Chondrocyte (in vitro differentiated cells): Measurements from ENCODE around the gene SLIT2. TPM values are rescaled to one million over a fixed set of nuclear protein-coding genes. Genes with fewer than 3 reads are reported as not detected.

Experiments used
- DNase-seq: peaks from one replicate; pipeline ENCODE4 v3.0.0; 2021; ENCODE audit warnings: mixed read lengths, low spot score
- H3K27ac Mint-ChIP-seq: one replicate; pipeline ENCODE4 v1.8.0; 2021; ENCODE audit warnings: mild to moderate bottlenecking, moderate library complexity, mixed read lengths; ENCODE audit not compliant: unreplicated experiment
- H3K27me3 Mint-ChIP-seq: 2 replicates; pipeline ENCODE4 v1.8.0; 2021; ENCODE audit warnings: low read depth, mixed read lengths
- H3K36me3 Mint-ChIP-seq: 2 replicates; pipeline ENCODE4 v1.8.0; 2021; ENCODE audit warnings: low read depth, mixed read lengths
- H3K4me1 Mint-ChIP-seq: 2 replicates; pipeline ENCODE4 v1.8.0; 2021; ENCODE audit warnings: low read depth, mild to moderate bottlenecking, mixed read lengths
- H3K4me3 Mint-ChIP-seq: one replicate; pipeline ENCODE4 v1.8.0; 2021; ENCODE audit warnings: mild to moderate bottlenecking, moderate library complexity, mixed read lengths; ENCODE audit not compliant: unreplicated experiment
- H3K9me3 Mint-ChIP-seq: 2 replicates; pipeline ENCODE4 v1.8.0; 2021; ENCODE audit warnings: low read depth, mixed read lengths
- total RNA-seq: library from RNA; stranded (reverse); gene quantifications from 3 replicates; pipeline ENCODE4 v1.2.1, GENCODE V29; 2021
- TF ChIP-seq, protein P1 (sequence below): fragments of 200-600 bp; sonication (generic); IDR thresholded peaks from 2 replicates; pipeline ENCODE4 v1.5.0; 2021; ENCODE audit warnings: antibody characterized with exemption, mild to moderate bottlenecking, moderate library complexity

Gene SLIT2
- total RNA-seq, 1 donor from 2014 or later: 36.6 TPM

DNA sequence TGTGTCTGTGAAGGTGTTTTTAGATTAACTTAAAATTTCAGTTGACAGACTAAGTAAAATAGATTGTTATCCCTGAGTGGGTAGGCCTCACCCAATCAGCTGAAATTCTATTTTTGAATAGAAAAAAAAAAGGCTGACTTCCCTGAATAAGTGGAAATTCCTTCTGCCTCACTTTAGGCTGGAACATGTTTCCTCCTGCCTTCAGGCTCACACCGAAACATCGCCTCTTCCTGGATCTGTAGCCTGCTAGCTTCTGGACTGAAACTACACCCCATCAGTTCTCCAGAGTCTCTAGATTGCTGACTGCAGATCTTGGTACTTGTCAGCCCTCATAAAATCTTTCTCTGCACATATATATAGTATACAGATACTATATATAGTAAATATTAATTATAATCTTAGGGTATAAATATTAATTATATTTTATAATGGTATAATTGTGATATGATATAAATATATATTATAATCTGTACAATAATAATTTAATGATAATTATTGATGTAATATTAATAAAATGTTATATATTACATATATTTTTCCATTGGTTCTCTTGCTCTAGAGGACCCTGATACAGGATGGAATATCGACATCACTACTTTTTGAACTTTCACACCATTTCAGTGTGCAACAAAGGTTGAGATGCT, 13.7 kb upstream of the SLIT2 start:
- no peak for DNase-seq
- H3K27me3 Mint-ChIP-seq: peaks cover 6% of the 10 kb centered on the region
- no peaks in the 10 kb centered on the region for H3K4me1 Mint-ChIP-seq
- H3K27ac Mint-ChIP-seq: no peak overlapping the region
- no peaks in the 10 kb centered on the region for H3K36me3 Mint-ChIP-seq
- H3K4me3 Mint-ChIP-seq: no peak overlapping the region
- TF ChIP-seq, protein P1, sequence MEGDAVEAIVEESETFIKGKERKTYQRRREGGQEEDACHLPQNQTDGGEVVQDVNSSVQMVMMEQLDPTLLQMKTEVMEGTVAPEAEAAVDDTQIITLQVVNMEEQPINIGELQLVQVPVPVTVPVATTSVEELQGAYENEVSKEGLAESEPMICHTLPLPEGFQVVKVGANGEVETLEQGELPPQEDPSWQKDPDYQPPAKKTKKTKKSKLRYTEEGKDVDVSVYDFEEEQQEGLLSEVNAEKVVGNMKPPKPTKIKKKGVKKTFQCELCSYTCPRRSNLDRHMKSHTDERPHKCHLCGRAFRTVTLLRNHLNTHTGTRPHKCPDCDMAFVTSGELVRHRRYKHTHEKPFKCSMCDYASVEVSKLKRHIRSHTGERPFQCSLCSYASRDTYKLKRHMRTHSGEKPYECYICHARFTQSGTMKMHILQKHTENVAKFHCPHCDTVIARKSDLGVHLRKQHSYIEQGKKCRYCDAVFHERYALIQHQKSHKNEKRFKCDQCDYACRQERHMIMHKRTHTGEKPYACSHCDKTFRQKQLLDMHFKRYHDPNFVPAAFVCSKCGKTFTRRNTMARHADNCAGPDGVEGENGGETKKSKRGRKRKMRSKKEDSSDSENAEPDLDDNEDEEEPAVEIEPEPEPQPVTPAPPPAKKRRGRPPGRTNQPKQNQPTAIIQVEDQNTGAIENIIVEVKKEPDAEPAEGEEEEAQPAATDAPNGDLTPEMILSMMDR: no peak
- peaks cover 4% of the 10 kb centered on the region for H3K9me3 Mint-ChIP-seq

DNA sequence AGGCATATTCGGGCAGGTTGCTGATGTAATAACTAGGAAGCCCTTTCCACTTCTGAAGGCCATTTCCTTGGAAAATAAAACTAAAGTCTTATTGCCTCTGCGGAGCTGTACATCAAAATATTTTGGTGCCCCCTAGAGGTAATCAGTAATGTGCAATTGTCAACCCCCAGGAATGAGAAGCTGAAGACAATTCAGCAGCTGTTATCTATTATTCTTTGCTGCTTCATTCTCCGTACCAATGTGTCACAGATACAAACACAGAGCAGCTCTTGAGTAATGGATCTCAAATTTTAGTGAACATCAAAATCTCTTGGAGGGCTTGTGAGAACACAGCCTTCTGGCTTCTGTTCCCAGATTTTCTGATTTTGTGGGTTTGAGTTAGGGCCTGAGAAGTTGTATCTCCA, 3.5 kb upstream of the SLIT2 start:
- peaks cover 4% of the 10 kb centered on the region for H3K9me3 Mint-ChIP-seq
- DNase-seq: no peak
- H3K36me3 Mint-ChIP-seq: no peaks in the 10 kb centered on the region
- H3K27me3 Mint-ChIP-seq: peaks cover 4% of the 10 kb centered on the region
- H3K27ac Mint-ChIP-seq: no peak overlapping the region
- peaks cover 26% of the 10 kb centered on the region for H3K4me1 Mint-ChIP-seq
- no peak overlapping the region for H3K4me3 Mint-ChIP-seq
- TF ChIP-seq, protein P1: peak; percentile 90

DNA sequence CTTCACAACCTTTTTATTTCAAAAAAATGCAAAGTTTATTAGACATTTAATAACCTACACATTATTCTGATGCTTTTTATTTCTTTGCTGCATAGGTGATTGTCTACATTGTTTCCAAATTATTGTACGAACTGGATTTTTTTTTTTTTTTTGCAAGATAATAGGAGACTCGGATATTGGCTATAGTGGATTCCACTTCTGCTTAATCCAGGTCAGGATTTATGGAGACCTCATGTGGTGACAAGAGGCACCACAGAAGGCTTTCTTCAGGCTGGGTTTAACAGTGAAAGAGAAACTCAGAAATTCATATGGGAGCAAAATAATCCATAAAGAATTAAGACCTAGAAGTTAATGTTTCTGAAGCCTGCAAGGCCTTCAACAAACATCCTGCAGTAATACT, 2.4 kb upstream of the SLIT2 start:
- Mint-ChIP-seq H3K4me3 (no peak overlapping the region), H3K9me3 (no peaks in the 10 kb centered on the region), H3K27me3 (peaks cover 4% of the 10 kb centered on the region), H3K27ac (no peak overlapping the region), H3K36me3 (no peaks in the 10 kb centered on the region), H3K4me1 (peaks cover 37% of the 10 kb centered on the region)
- TF ChIP-seq, protein P1: peak; percentile 81
- no peak for DNase-seq

DNA sequence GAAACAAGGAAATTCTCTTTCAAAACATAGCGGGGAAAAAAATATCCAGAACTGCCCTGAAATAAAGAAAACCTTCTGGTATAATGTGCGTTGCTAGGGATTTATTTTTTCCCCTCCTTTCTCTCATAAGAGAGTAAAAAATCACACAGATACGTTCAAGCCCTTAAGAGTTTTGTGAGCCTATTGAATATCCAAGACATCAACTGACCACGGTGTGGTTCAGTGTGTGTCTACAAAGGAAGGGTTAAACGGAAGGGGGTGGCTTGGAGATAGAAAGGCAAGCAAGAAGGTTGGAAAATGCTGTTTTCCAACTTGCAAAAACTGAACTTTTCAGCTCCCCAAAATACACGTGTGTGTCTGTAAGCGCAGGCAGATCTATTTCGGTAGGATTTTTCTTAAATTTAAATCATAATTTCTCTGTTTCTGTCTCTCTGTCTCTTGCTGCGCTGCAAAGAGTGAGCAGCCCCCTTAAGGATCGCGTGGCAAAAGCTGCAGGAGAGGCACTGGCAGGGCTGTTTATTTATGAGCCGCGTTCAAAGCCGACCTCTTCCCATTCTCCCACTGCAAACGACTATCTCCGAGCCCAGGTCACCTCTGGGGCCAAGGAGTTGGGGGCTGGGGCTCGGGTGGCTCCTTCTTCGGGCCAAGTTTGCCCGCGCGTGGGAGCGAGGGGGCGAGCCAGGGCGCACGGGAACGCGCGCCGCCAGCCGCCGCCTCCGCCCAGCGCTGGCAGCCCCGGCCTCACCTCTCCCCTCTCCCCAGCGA, 492 bp upstream of the SLIT2 start:
- peak overlapping the region; percentile 58 for H3K27ac Mint-ChIP-seq

DNA sequence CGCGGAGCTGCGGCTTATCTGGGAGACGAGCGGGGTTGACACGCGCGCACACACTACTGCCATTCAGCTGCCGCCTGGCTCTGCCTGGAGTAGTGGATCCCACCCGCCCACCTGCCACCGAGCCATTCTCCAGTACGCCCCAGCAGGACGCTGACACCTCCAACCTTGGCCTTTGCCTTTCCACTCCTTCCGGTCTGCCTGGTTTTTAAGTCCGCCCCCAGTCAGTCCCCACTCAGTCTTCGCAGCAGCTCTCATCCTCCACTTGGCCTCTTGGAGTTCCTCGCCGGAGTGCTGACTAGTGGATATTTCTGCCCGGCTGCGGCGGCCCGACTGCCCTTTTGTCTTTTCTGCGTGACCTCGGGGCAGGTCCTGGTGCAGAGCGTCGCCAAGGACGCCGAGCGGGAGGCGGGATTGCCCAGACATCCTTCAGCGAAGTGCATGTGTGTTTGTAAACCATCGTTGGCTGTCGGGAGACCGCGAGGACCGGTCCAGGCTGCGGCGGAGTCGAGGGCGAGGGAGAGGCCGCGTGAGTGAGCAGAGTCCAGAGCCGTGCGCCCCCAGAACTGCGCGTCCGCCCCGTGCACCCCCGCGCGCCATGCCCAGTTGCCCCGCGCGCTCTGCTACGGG, 1.1 kb downstream of the SLIT2 start:
- no peak overlapping the region for H3K27ac Mint-ChIP-seq
- H3K4me1 Mint-ChIP-seq: peaks cover 54% of the 10 kb centered on the region
- H3K4me3 Mint-ChIP-seq: peak overlapping the region; percentile 84
- peaks cover 10% of the 10 kb centered on the region for H3K27me3 Mint-ChIP-seq
- H3K9me3 Mint-ChIP-seq: no peaks in the 10 kb centered on the region
- peaks cover under 1% of the 10 kb centered on the region for H3K36me3 Mint-ChIP-seq
- DNase-seq: peak; percentile 87
- TF ChIP-seq, protein P1: no peak

More for the DNA sequence above, 492 bp upstream of the SLIT2 start:
- DNase-seq: no peak
- peak overlapping the region; percentile 84 for H3K4me3 Mint-ChIP-seq
- H3K36me3 Mint-ChIP-seq: no peaks in the 10 kb centered on the region
- peaks cover 8% of the 10 kb centered on the region for H3K27me3 Mint-ChIP-seq
- TF ChIP-seq, protein P1: no peak
- no peaks in the 10 kb centered on the region for H3K9me3 Mint-ChIP-seq
- peaks cover 51% of the 10 kb centered on the region for H3K4me1 Mint-ChIP-seq
